ENCODE data around the gene GAPT.
A peak's percentile ranks its signal among the peaks of the same experiment; 100 is the strongest.

Gene GAPT

GRCh38 chr5:58491216-58491892, at the start of gene GAPT:
Gene GAPT, plus strand, starts transcription at chr5:58491435. Its CDS starts 3,102 bp downstream, at chr5:58494537.
- DNase-seq = peak; percentile 88

GRCh38 chr5:58444805-58445204, 46.4 kb upstream of the GAPT start:
- no peak for DNase-seq

DNA sequence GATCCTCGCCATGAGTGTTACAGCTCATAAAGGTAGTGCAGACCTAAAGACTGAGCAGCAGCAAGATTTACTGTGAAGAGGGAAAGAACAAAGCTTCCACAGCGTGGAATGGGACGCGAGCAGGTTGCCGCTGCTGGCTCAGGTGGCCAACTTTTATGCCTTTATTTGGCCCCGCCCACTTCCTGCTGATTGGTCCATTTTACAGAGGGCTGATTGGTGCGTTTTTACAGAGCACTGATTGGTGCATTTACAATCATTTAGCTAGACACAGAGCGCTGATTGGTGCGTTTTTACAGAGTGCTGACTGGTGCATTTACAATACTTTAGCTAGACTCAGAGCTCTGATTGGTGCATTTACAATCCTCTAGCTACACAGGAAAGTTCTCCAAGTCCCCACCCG, 45.2 kb upstream of the GAPT start:
- DNase-seq = no peak

GRCh38 chr5:58447226-58447625, 44.0 kb upstream of the GAPT start:
- DNase-seq = no peak

DNA sequence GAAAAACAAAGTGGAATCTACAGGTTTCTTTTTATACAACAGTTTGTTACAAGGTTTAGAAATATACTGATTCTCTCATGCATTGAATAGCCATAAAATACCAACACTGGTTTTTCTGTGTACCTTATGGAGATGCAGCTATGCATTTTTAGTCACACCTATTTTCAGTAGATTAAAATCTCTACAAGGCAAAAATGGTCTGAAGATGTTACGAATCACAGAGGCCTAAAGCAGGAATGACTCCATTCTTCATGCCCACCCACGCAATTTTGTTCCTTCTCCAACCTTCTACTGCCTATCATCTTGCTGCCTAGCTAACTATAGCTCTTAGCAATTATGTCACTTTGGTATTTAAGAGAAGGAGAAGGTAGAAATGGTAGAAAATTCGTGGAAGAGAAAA, 41.2 kb upstream of the GAPT start:
- DNase-seq = no peak

GRCh38 chr5:58450811-58451629, 40.2 kb upstream of the GAPT start:
- DNase-seq = peak; percentile 5

GRCh38 chr5:58451732-58452565, 39.3 kb upstream of the GAPT start:
- no peak for DNase-seq

GRCh38 chr5:58452566-58453258, 38.5 kb upstream of the GAPT start:
- no peak for DNase-seq

DNA sequence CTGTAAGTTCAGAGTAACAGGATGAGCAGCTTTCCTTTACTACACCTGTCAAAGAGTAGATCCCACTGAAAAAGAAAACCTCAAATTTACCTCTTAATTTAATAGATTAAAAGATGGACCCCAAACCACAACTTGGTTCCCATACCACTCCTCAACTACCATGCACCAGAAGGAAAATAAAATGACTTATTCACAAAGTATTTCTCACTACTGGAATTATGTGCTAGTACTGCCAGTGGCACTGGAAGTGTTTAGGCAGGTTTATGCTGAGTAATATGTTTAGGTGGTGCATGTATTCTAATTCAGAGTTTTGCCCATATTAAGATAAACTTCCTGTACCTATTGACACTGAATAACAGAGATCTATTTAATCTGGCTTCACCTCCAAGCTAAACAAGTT, 37.9 kb upstream of the GAPT start:
- no peak for DNase-seq

GRCh38 chr5:58454025-58454424, 37.2 kb upstream of the GAPT start:
- no peak for DNase-seq

DNA sequence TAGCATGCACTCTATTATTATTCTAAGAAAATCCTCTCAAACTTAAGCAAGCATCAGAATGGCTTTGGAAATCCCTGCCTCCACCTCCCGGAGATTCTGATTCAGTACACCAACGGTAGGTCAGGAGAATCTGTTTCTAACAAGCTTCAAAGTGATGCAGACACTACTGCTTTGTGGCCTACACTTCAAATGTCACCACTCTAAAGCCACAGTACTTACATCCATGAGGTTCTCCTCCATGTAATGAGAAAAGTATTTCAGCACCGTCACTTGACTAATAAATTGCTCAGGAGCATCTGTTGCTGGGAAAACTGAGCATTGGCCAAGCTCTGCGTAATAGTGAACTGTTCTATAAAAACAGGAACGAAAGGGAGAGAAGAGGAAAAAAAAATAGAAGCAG, 36.2 kb upstream of the GAPT start:
- DNase-seq = no peak

- no peak for DNase-seq
These were observed 35.8 kb upstream of the GAPT start for GRCh38 chr5:58455480-58455879.

DNA sequence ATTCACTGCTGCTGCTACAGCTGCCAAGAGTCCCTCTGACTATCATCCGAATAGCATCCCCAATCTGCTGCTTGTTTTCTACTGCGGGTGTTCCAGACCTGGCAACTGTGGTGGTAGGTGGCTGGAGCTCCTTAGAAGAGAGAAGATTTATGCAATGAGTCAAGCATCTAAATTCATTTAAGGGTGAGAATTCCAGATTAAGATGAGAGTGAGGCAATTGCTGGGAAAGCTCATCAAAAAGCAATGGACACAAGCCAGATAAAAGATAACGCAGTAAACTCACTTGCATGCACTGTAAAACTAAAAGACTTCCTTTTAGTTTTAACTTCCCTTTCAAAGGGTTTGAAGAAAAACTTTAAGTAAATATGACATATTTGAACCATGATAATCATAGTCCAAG, 35.2 kb upstream of the GAPT start:
- DNase-seq = no peak

- DNase-seq = no peak
These were observed 34.7 kb upstream of the GAPT start for GRCh38 chr5:58456486-58456885.

DNA sequence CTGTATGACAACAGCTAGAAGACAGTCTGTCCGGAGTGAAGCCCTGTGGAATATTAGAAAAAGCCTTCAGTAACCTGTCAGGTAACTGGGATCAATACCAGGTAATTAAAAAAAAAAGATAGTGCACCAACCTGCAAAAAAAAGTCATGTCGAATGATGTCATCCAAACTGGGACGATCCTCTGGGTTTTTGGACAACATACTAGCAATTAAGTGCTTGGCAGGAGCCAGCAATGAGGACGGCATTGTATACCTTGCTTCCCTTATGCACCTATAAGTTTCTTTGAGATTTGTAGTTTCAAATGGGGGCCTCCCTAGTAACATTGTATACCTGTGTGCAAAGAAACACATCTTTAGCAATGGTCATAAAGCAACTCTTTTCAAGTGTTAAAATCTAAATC, 34.2 kb upstream of the GAPT start:
- no peak for DNase-seq

- peak; percentile 5 for DNase-seq
These were observed 33.0 kb upstream of the GAPT start for GRCh38 chr5:58458141-58458742.

DNA sequence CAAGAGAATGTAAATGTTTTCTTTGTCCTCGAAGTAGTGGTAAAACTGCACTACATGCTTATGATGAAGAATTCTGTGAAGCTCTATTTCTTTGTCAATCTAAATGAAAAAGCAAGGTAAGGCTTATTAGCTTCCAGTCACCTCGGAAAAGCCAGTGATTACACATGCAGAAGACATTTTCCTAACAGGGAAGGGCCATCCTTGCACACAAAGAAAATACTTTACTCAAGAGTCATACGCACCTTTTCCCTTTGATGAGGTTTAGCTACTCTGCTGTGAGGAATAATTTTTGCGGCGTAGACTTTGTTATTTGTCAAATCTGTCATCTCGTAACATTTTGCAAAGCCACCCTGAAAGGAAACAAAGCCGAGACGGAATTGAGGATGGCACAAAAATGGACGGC, 32.5 kb upstream of the GAPT start:
- no peak for DNase-seq

GRCh38 chr5:58459146-58460001, 31.9 kb upstream of the GAPT start:
- DNase-seq = peak; percentile 30

GRCh38 chr5:58460002-58460731, 31.1 kb upstream of the GAPT start, which contains the start of gene PLK2:
Gene PLK2, minus strand, starts transcription at chr5:58460086. Its CDS starts 127 bp downstream, at chr5:58459959.
- peak; percentile 89 for DNase-seq

DNA sequence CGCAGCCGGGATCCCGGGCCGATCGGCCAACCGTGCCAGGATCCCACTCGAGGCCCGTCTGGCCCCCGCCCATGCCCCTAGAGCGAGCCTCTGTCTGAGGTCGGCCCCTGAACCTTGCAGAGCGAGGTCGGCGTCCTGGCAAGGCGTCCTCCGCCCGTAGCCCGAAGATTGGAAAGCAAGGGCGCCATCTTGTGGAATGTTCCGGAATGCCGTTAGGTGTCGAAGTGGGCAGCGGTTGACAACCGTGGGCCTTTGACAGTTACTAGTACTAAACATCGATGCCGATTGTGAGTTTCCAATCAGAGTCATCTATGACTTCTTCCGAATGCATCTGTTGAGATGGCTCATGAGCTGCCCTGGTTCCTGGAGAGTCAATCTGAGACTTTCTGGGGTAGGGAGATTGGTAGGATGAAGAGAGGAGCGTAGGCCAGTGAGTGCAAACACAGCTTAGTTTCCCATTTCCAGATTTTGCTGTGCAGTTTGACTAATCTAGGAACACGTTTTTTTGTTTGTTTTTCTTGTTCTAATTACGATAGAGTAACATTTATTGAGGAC, 30.4 kb upstream of the GAPT start:
- peak; percentile 95 for DNase-seq
